Cardiac muscle cell (in vitro differentiated cells and primary cell): ENCODE data around the gene GTPBP1. TPM values are rescaled to one million over a fixed set of nuclear protein-coding genes. Genes with fewer than 3 reads are reported as not detected.

ENCODE experiments used
- DNase-seq, 2 donors: peaks; one replicate each; pipeline versions ENCODE4 v3.0.0 to v3.0.0-alpha.2; 2010 to 2017; ENCODE audit warnings: low read depth in 1 of 2, low spot score in 1 of 2
- H3K27ac ChIP-seq: fragments of 200-600 bp; sonication (generic); 2 replicates; pipeline ENCODE4 v1.5.1; 2016
- H3K27me3 ChIP-seq: fragments of 200-600 bp; sonication (generic); 2 replicates; pipeline ENCODE4 v1.6.0; 2016; ENCODE audit warnings: control low read depth
- H3K36me3 ChIP-seq: fragments of 200-600 bp; sonication (generic); 2 replicates; pipeline ENCODE4 v1.5.1; 2016; ENCODE audit warnings: control low read depth
- H3K4me1 ChIP-seq: fragments of 200-600 bp; sonication (generic); 2 replicates; pipeline ENCODE4 v1.8.1; 2017; ENCODE audit warnings: low read depth, mild to moderate bottlenecking, mixed run types
- H3K4me3 ChIP-seq: fragments of 200-600 bp; sonication (generic); 2 replicates; pipeline ENCODE4 v1.5.1; 2016; ENCODE audit warnings: mild to moderate bottlenecking
- H3K9me3 ChIP-seq: fragments of 200-600 bp; sonication (generic); 2 replicates; pipeline ENCODE4 v1.5.1; 2017; ENCODE audit warnings: low read depth, mild to moderate bottlenecking, control low read depth
- polyA plus RNA-seq: library from polyadenylated mRNA; unstranded; fragments of >200 nt; fragmentation: Nextera tagmentation; extraction: Ambion mirVana; gene quantifications from 2 replicates; pipeline ENCODE4 v1.2.1, GENCODE V29; 2016
- total RNA-seq: library from RNA; depleted of rRNA; stranded (reverse); fragments of >200 nt; gene quantifications from 2 replicates; pipeline ENCODE4 v1.2.3, GENCODE V29; 2016
- TF ChIP-seq, protein P1 (sequence below): IDR thresholded peaks from 2 replicates; pipeline ENCODE4 v1.5.1; 2012; ENCODE audit warnings: low read depth, mild to moderate bottlenecking, low read length

GTPBP1 gene
- total and polyA plus RNA-seq, 2 experiments from 2014 or later, result 49.8 to 92.2 TPM

DNA sequence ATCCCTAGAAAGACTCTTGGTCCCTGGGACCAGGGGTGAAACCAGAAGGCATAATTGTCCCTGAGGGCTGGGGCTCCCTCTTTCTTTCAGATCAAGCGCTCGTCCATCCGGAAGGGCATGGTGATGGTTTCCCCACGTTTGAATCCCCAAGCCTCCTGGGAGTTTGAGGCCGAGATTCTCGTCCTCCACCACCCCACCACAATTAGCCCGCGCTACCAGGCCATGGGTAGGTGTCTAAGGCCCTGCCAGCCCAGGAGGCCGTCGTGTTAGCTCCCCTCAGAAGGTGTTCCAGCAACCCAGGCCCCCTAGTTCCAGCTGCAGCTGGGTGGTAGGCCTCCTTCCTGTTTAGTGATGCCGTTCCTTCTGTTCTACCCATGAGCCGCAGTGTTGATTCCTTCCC, 21.4 kb downstream of the GTPBP1 start:
- H3K27me3 ChIP-seq, result no peaks in the 10 kb centered on the region
- H3K9me3 ChIP-seq, result no peaks in the 10 kb centered on the region
- DNase-seq, result no peak
- no peaks in the 10 kb centered on the region for H3K4me1 ChIP-seq
- H3K27ac ChIP-seq, result no peak overlapping the region
- H3K4me3 ChIP-seq, result no peak overlapping the region
- TF ChIP-seq, protein P1, sequence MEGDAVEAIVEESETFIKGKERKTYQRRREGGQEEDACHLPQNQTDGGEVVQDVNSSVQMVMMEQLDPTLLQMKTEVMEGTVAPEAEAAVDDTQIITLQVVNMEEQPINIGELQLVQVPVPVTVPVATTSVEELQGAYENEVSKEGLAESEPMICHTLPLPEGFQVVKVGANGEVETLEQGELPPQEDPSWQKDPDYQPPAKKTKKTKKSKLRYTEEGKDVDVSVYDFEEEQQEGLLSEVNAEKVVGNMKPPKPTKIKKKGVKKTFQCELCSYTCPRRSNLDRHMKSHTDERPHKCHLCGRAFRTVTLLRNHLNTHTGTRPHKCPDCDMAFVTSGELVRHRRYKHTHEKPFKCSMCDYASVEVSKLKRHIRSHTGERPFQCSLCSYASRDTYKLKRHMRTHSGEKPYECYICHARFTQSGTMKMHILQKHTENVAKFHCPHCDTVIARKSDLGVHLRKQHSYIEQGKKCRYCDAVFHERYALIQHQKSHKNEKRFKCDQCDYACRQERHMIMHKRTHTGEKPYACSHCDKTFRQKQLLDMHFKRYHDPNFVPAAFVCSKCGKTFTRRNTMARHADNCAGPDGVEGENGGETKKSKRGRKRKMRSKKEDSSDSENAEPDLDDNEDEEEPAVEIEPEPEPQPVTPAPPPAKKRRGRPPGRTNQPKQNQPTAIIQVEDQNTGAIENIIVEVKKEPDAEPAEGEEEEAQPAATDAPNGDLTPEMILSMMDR, result no peak
- H3K36me3 ChIP-seq, result peaks cover 73% of the 10 kb centered on the region

DNA sequence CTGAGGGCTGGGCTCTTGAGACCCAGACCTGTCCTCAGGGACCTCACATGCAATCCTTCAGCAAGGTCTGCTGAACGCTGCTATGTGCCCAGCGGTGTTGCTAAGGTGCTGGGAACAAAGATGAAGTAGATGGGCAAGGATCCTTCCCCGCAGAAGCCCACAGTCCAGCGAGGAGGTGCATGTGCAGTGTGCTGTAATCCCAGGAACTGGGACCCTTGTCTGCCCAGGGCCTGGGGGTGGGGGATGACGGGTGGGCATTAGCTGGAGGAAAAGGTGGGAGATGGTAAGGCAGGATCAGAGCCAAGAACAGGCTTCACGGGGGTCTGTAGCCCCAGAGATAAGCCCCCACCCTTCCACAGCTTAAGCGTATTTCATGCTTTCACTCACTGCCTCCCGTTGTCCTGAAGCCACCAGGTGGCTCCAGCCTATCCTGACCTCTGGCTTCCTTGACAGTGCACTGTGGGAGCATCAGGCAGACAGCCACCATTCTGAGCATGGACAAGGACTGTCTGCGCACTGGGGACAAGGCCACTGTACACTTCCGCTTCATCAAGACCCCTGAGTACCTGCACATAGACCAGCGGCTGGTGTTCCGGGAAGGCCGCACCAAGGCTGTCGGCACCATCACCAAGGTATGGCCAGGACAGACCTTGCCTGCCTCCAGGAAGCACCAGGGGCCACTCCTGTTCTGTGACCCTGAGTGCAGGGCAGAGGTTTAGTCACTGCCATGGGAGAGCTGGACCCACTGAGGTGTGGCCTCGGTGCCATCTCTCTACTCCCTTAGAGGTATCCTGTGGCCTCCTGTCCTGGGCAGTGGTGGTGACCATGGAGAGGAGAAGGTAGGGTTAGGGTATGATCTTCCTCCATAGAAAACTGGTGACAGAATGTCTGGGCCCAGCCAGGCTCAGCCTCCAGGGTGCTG, 22.0 kb downstream of the GTPBP1 start:
- no peak for DNase-seq
- Histone ChIP-seq H3K4me1 (no peaks in the 10 kb centered on the region), H3K27me3 (no peaks in the 10 kb centered on the region), H3K36me3 (peaks cover 67% of the 10 kb centered on the region), H3K27ac (no peak overlapping the region), H3K9me3 (no peaks in the 10 kb centered on the region), H3K4me3 (no peak overlapping the region)
- TF ChIP-seq, protein P1, result no peak

DNA sequence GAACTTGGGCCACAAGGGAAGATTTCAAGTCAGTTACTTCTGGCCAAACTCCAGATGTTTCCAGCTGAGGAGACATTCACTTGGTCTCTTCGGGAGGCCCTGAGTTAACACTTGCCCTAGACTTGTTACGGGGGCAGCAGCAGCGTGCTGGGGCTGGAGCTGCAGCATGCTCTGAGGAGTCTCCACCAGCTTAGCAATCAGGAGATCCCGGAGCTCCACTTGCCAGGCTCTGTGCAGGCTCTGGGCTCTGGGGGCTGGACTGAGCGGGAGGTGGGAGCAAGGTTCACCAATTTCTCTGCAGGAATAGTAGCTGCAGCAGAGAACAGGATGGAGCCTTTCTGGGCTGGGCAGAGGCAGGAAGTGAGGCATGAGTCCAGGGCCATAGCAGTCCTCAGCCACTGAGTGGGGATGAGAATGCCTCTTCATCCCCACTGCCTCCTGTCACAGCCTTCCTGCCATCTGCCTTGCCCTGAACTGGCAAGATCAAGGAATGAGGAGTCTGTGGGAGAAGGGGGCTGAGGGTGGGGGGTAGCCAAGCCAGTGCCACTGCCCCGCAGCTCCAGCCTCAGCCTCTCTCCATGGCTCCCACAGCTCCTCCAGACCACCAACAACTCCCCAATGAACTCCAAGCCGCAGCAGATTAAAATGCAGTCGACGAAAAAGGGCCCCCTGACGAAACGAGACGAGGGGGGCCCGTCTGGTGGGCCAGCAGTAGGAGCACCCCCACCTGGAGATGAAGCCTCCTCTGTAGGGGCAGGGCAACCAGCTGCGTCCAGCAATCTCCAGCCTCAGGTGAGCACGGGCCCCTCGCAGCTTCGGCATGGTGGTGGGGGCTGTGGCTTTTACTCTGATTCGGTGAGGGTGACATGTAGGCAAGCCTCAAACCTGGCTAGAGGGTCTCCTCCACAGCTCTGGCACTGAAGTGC, 23.4 kb downstream of the GTPBP1 start:
- Histone ChIP-seq H3K27me3 (no peaks in the 10 kb centered on the region), H3K9me3 (no peaks in the 10 kb centered on the region), H3K27ac (no peak overlapping the region), H3K36me3 (peaks cover 57% of the 10 kb centered on the region), H3K4me1 (no peaks in the 10 kb centered on the region), H3K4me3 (no peak overlapping the region)
- DNase-seq, result no peak
- TF ChIP-seq, protein P1, result no peak

DNA sequence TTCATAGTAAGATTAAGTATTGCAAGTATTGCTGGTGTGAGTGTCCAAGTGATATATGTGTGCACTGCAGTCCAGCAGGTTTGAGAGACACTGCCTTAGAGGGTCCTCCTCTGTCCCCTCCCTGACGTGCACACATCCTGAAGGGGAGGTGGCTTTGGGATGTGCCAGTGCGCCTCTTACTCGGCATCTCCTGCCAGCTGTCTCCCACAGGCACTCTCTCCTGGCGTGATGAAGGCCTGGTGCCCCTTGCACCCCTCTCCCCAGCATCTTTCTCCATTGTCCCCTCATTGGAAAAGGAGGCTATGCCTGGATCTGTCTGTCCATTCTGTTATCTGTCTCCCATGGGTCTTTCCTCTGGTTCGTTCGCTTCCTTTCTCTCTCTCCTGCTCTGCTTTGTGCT, 24.2 kb downstream of the GTPBP1 start:
- Histone ChIP-seq H3K4me3 (no peak overlapping the region), H3K36me3 (peaks cover 49% of the 10 kb centered on the region), H3K9me3 (no peaks in the 10 kb centered on the region), H3K27ac (no peak overlapping the region), H3K4me1 (no peaks in the 10 kb centered on the region), H3K27me3 (no peaks in the 10 kb centered on the region)
- TF ChIP-seq, protein P1, result no peak
- no peak for DNase-seq

DNA sequence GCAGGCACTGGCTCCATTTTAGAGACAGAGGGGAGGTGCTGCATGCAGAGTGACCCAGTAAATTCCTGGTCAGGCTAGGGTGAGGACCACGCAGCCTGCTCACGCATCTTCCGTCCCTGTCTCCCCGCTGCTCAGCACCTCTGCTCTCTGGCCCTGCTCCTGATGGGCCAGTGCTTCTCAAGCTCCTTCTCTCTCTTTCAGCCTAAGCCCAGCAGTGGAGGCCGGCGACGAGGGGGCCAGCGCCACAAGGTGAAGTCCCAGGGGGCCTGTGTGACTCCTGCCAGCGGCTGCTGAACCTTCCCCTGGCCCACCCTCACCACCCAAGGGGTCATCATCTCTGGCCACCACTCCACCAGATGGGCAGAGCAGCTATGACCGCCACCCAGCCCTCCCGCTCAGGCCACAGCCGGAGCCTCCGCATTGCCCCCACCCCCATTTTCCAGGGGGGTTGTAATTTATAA, 24.7 kb downstream of the GTPBP1 start:
- peaks cover 44% of the 10 kb centered on the region for H3K36me3 ChIP-seq
- H3K27ac ChIP-seq, result no peak overlapping the region
- no peaks in the 10 kb centered on the region for H3K4me1 ChIP-seq
- no peak overlapping the region for H3K4me3 ChIP-seq
- no peaks in the 10 kb centered on the region for H3K9me3 ChIP-seq
- TF ChIP-seq, protein P1, result no peak
- H3K27me3 ChIP-seq, result no peaks in the 10 kb centered on the region
- no peak for DNase-seq
